ENCODE measurements around the gene FAM83F.

Gene FAM83F

DNA sequence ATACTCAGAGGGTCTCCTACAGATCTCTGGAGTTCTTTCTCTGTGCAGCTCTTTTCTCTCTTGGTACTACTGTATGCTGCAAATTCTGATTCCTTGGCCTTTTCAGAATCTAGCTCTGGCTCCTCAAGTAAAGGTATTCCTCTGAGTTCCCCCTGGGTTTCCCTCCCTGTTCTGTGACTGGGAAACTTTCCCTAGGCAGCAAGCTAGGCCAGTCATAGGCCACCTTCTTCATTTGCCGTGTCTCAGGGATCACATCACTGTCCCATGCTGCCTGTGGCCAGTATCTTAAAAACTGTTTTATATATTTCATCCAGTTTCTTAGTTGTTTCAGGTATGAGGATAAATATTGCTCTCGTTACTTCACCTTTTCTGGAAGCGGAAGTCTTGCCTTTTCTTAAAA is 71.2 kb downstream of the FAM83F start:
- no peak for DNase-seq (ENCODE audit: low spot score)

- no peak for DNase-seq (ENCODE audit: low spot score)
Measured at GRCh38 chr22:40067639-40068038, 72.9 kb downstream of the FAM83F start.

GRCh38 chr22:40070701-40071100 is 75.9 kb downstream of the FAM83F start:
- no peak for DNase-seq (ENCODE audit: low spot score)

- DNase-seq (ENCODE audit: low spot score), result no peak
Measured at GRCh38 chr22:40071720-40072119, 77.0 kb downstream of the FAM83F start.

- no peak for DNase-seq (ENCODE audit: low spot score)
Measured at GRCh38 chr22:40076702-40077645, 82.2 kb downstream of the FAM83F start.

DNA sequence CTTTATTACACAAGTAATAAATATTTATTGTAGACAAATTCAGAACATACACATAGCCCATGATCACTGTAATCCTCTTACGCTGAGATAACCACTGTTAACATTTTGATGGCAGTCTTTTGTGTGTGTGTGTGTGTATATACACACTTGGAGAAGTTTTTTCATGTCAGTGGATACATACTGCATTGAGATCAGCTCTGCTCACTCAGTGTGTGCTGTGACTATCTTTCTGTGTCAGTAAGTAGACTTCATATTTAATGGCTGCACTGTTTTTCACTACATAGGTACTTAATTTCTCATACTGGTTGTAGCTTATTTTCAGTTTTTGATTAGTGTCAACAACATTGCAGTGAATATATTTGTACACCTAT is 82.9 kb downstream of the FAM83F start:
- DNase-seq (ENCODE audit: low spot score), result no peak

GRCh38 chr22:40081662-40082061 is 86.9 kb downstream of the FAM83F start:
- DNase-seq (ENCODE audit: low spot score), result no peak

GRCh38 chr22:40082184-40082583 is 87.4 kb downstream of the FAM83F start:
- no peak for DNase-seq (ENCODE audit: low spot score)

DNA sequence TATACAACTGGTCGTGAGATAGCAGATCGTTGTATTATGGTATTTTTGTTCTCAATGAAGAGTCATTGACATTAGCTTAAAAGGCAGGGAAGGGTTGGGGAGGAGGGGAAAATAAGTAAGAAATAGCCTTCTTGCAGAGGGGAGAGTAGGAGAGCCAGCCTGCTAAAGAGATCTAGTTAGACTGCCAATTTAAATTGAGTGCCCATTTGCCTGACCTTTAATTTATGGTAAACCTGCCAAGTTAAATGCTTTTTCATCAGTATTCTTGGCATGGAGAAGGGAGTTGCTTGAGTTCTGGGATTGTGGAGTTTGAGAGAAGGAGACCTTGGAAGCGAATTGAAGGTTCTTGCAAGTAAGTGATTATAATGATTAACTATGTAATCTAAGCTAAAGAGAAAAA is 89.0 kb downstream of the FAM83F start:
- no peak for DNase-seq (ENCODE audit: low spot score)

DNA sequence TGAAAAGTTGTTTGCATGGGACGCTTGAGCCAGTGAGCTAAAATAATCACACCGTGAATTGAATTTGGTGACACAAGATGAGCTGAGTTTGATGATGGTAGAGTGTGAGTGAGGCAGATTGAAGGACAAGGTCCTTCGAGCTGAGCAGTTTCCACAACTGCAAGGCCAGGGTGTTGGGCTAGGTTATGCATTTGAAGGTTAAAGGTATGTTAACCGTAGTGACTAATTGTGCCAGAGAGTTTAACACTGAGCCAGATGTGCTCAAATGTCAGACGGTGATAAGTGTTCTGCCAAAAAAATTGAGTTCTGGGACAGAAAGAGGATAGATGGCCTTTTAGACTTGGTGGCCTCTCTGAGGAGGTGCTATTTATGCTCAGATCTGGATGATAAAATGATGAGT is 89.5 kb downstream of the FAM83F start:
- no peak for DNase-seq (ENCODE audit: low spot score)

DNA sequence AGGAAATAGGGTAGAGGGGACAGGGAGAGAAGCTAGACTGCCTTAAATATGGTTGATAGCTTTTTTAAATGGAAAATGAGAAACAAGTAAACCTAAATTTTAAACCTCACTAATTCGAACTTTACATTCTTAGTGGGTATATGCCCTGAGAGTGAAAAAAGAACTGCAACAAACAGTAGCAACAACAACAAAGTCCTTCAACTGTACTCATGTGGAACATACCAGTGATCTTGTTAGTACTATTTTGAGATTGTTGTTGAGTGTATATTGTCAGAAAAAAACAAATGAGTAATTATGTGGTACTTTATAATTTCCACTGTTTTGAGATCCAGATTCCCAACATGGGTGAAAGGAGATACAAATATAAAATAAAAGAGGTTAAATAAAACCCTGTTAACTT is 94.1 kb downstream of the FAM83F start:
- DNase-seq (ENCODE audit: low spot score), result no peak

Data from ecto neural progenitor cell (in vitro differentiated cells).